ENCODE measurements around the gene ABCA4. TPM values are rescaled to one million over a fixed set of nuclear protein-coding genes. Genes with fewer than 3 reads are reported as not detected.
"Not testable (repeated sequence)": the region's sequence is repeated elsewhere in the genome, so short reads cannot be mapped to it uniquely, and the experiment has no call there.

Gene ABCA4
- total and polyA plus RNA-seq, 8 donors, result 0.83 to 2.7 (median 1.6) TPM

DNA sequence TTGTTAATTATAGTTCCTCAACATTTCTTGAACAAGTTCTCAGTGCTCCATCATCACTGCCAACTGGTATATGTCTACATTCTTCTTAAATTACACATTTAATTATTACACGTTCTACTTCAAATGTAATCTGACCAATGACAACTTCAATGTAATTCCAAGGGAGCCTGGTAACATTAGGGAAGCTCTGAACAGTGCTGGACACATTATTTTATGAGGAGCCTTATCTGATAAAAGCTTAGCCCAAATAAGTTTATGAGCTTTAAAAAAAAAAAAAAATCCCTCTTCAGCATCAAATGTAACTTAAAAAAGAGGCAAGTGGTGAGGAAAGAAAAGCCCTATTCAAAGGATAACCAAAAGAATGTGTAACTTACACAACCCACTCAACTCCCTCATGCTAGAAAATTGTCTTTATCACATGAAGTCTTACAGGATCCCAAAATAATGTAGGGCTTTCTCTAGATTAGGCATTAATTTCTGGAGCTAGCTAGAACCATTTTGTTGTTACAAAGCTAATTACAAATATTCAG lies 35.2 kb upstream of the ABCA4 start:
- no peak overlapping the region for H3K27ac ChIP-seq
- no peak overlapping the region for H3K4me3 ChIP-seq
- DNase-seq, result no peak
- intact Hi-C loops (cut with DNase I), result no loop called here
- ATAC-seq, result no peak
- H3K27me3 ChIP-seq, result no peaks in the 10 kb centered on the region
- TF ChIP-seq, protein P1, sequence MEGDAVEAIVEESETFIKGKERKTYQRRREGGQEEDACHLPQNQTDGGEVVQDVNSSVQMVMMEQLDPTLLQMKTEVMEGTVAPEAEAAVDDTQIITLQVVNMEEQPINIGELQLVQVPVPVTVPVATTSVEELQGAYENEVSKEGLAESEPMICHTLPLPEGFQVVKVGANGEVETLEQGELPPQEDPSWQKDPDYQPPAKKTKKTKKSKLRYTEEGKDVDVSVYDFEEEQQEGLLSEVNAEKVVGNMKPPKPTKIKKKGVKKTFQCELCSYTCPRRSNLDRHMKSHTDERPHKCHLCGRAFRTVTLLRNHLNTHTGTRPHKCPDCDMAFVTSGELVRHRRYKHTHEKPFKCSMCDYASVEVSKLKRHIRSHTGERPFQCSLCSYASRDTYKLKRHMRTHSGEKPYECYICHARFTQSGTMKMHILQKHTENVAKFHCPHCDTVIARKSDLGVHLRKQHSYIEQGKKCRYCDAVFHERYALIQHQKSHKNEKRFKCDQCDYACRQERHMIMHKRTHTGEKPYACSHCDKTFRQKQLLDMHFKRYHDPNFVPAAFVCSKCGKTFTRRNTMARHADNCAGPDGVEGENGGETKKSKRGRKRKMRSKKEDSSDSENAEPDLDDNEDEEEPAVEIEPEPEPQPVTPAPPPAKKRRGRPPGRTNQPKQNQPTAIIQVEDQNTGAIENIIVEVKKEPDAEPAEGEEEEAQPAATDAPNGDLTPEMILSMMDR (IDR thresholded peaks at IDR 0.05), result no peak
- H3K4me1 ChIP-seq, result no peaks in the 10 kb centered on the region
- no peaks in the 10 kb centered on the region for H3K9me3 ChIP-seq
- H3K36me3 ChIP-seq, result no peaks in the 10 kb centered on the region

- TF ChIP-seq, protein P1 (IDR thresholded peaks at IDR 0.05), result no peak
- no peak for DNase-seq
- ATAC-seq, result no peak
- Histone ChIP-seq H3K27me3 (no peaks in the 10 kb centered on the region), H3K9me3 (no peaks in the 10 kb centered on the region), H3K4me1 (no peaks in the 10 kb centered on the region), H3K4me3 (no peak overlapping the region), H3K27ac (no peak overlapping the region), H3K36me3 (no peaks in the 10 kb centered on the region)
- intact Hi-C loops (cut with DNase I), result no loop called here
Measured at GRCh38 chr1:94154989-94155388, 34.0 kb upstream of the ABCA4 start.

- no peak for DNase-seq
- TF ChIP-seq, protein P1 (IDR thresholded peaks at IDR 0.05), result no peak
- ATAC-seq, result no peak
- intact Hi-C loops (cut with DNase I), result no loop called here
- no peaks in the 10 kb centered on the region for H3K9me3 ChIP-seq
- H3K27ac ChIP-seq, result no peak overlapping the region
- H3K4me1 ChIP-seq, result no peaks in the 10 kb centered on the region
- H3K4me3 ChIP-seq, result no peak overlapping the region
- H3K27me3 ChIP-seq, result no peaks in the 10 kb centered on the region
- H3K36me3 ChIP-seq, result no peaks in the 10 kb centered on the region
Measured at GRCh38 chr1:94153133-94153532, 32.2 kb upstream of the ABCA4 start.

DNA sequence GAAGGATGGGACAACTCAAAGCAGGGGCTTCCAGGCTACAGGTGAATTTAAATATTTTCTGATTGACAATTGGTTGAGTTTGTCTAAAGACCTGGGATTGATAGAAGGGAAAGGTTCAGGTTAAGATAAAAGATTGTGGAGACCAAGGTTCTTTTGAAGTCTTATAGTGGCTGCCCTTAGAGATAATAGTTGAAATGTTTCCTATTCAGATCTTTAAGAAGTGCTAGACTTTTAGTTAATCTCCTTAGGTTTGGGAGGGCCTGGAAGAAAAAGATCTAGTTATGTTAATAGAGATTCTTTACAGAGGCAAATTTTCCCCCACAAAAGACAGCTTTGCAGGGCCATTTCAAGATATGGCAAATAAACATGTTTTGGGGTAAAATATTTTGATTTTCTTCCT lies 28.2 kb upstream of the ABCA4 start:
- ATAC-seq; H3K36me3 ChIP-seq; intact Hi-C loops (cut with DNase I); H3K9me3 ChIP-seq; H3K4me3 ChIP-seq; H3K27me3 ChIP-seq; DNase-seq; H3K4me1 ChIP-seq; H3K27ac ChIP-seq: not testable (repeated sequence)

DNA sequence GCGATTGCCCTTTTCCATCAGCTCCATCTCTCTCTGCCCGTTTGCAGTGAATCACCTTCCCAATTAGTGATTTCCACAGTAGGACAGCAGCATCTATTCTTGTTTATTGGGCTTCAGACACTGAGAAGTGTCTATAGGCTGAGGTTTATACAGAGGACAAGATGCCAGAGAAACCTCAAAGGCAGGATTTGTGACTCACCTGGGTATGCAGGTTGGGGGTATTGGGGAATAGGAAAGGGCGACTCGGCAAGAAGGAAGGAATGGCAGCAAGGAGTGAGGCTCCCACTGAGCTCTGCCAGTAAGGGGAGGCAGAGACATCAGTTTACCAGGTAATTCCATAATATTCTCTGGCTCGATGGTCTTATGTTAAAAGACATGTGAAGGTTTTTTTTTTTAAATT lies 25.3 kb upstream of the ABCA4 start:
- H3K27me3 ChIP-seq, result no peaks in the 10 kb centered on the region
- DNase-seq, result no peak
- no peaks in the 10 kb centered on the region for H3K4me1 ChIP-seq
- TF ChIP-seq, protein P1 (IDR thresholded peaks at IDR 0.05), result no peak
- no peak for ATAC-seq
- H3K4me3 ChIP-seq, result no peak overlapping the region
- H3K9me3 ChIP-seq, result no peaks in the 10 kb centered on the region
- H3K36me3 ChIP-seq, result no peaks in the 10 kb centered on the region
- intact Hi-C loops (cut with DNase I), result no loop called here
- H3K27ac ChIP-seq, result no peak overlapping the region

GRCh38 chr1:94144836-94145235 lies 23.9 kb upstream of the ABCA4 start:
- H3K4me3 ChIP-seq, result no peak overlapping the region
- H3K27ac ChIP-seq, result no peak overlapping the region
- ATAC-seq, result no peak
- no peaks in the 10 kb centered on the region for H3K9me3 ChIP-seq
- H3K27me3 ChIP-seq, result no peaks in the 10 kb centered on the region
- no peaks in the 10 kb centered on the region for H3K36me3 ChIP-seq
- no peaks in the 10 kb centered on the region for H3K4me1 ChIP-seq
- TF ChIP-seq, protein P1 (IDR thresholded peaks at IDR 0.05), result no peak
- DNase-seq, result peak in 1 of 4 donors; percentile 9
- intact Hi-C loops (cut with DNase I), result no loop called here

All from left lung (tissue), 10 donors.